ENCODE results near the gene IFITM1. TPM values are rescaled to one million over a fixed set of nuclear protein-coding genes. Genes with fewer than 3 reads are reported as not detected.
"Not testable (repeated sequence)": the region's sequence is repeated elsewhere in the genome, so short reads cannot be mapped to it uniquely, and the experiment has no call there.

Gene IFITM1
- total and polyA plus RNA-seq, 2 of the 8 experiments (the other 6 are each of a cell fraction or from before 2014, with no cell fraction given) = 394 to 1,464 TPM

- not testable (repeated sequence) for H3K18ac ChIP-seq (ENCODE audit: extremely low read depth, low read length); H3K9ac ChIP-seq (replicated peaks in 1 of 4; ENCODE audit: extremely low read depth in 1 of 4, low read depth in 3 of 4, low read length in 3 of 4); H3K4ac ChIP-seq (replicated peaks; ENCODE audit: insufficient read length, low read depth, low read length); H3K79me2 ChIP-seq (ENCODE audit: control insufficient read depth in 1 of 2, insufficient read depth in 2 of 2, low read length in 2 of 2); H3K79me1 ChIP-seq (ENCODE audit: low read depth, low read length); H2BK120ac ChIP-seq (replicated peaks; ENCODE audit: low read depth, low read length); H3K56ac ChIP-seq (replicated peaks; ENCODE audit: insufficient read length, low read depth, low read length); H4K20me1 ChIP-seq (replicated peaks in 1 of 2; ENCODE audit: control insufficient read depth in 1 of 2, insufficient read depth in 2 of 2, low read length in 2 of 2); FAIRE-seq; H3K14ac ChIP-seq (ENCODE audit: insufficient read length); H3K36me3 ChIP-seq (ENCODE audit: control insufficient read depth in 2 of 4, insufficient read depth in 4 of 4, low read length in 3 of 4); H2AFZ ChIP-seq (ENCODE audit: low read length); H2BK5ac ChIP-seq (ENCODE audit: low read depth, low read length); H3K27me3 ChIP-seq (replicated peaks in 1 of 4; ENCODE audit: control insufficient read depth in 3 of 4, extremely low read depth in 1 of 4, insufficient read depth in 3 of 4, low read length in 3 of 4); H3K23me2 ChIP-seq (ENCODE audit: low read depth, low read length); H2BK15ac ChIP-seq (ENCODE audit: low read length); DNase-seq (ENCODE audit: low read depth in 1 of 2, low spot score in 2 of 2); H4K8ac ChIP-seq (ENCODE audit: extremely low read depth, insufficient read depth, low read length); H3K23ac ChIP-seq (ENCODE audit: insufficient read length); H3K9me3 ChIP-seq (ENCODE audit: insufficient read depth in 2 of 2, low read depth in 1 of 2, low read length in 1 of 2); H4K5ac ChIP-seq (ENCODE audit: insufficient read length, low read depth, low read length); H3K27ac ChIP-seq (ENCODE audit: low read depth, low read length)
- H3K4me3 ChIP-seq (ENCODE audit: extremely low read depth in 1 of 4, insufficient read depth in 2 of 4, low read depth in 3 of 4, low read length in 4 of 4) = peak overlapping the region in 3 of 4 experiments; percentile 6 to 39 (median 10); a peak in 4 of 8 replicates
- CTCF ChIA-PET (ENCODE audit: partially characterized antibody) = interaction anchor here (0.7 to 2.2 kb wide), 9 partner anchors 8 to 72 kb away, joined by 3 to 7 read pairs (median 4); partner anchors contain the start of gene PSMD13
- H2AK5ac ChIP-seq (ENCODE audit: low read depth, low read length) = peak overlapping the region; percentile 90; the same call in 1 of the 2 replicates
- peak overlapping the region; percentile 80; the same call in 1 of the 2 replicates for H2BK12ac ChIP-seq (ENCODE audit: low read depth, low read length)
- WGBS, 2 experiments (ENCODE audit: extremely low coverage in 1 of 2, insufficient coverage in 1 of 2, insufficient read length in 1 of 2, insufficient replicate concordance in 2 of 2, low coverage in 1 of 2, low lambda C conversion rate in 2 of 2, missing lambda C conversion rate in 1 of 2) = 85% methylated on average over 22 of the region's 24 CpGs; no CpG with 5 or more reads in 1 of the 2 experiments
- H2BK20ac ChIP-seq (ENCODE audit: low read length) = 0 out of 2 replicates have a peak overlapping the region, but pooled peaks have one; percentile 72
- peak overlapping the region; percentile 25 for H4K91ac ChIP-seq (replicated peaks; ENCODE audit: insufficient read length, low read length)
- peak overlapping the region; percentile 56 to 57 for H3K4me2 ChIP-seq (ENCODE audit: insufficient read depth in 1 of 2, low read depth in 2 of 2, low read length in 2 of 2)
- POLR2A ChIA-PET (ENCODE audit: partially characterized antibody) = interaction anchor here (0.7 to 1.7 kb wide), 7 partner anchors 8 to 58 kb away, joined by 3 to 6 read pairs (median 4); no protein-coding TSS in a partner anchor
- peaks cover 18 to 48% (median 39%) of the 10 kb centered on the region in 4 experiments for H3K4me1 ChIP-seq (replicated peaks in 1 of 4; ENCODE audit: control insufficient read depth in 3 of 4, insufficient read depth in 4 of 4, low read length in 3 of 4)
Observed at GRCh38 chr11:308740-309665, 4.8 kb upstream of the IFITM1 start.
